Gastroesophageal sphincter (tissue), 4 donors: ENCODE measurements around the gene FGF19. TPM values are rescaled to one million over a fixed set of nuclear protein-coding genes. Genes with fewer than 3 reads are reported as not detected.

Source experiments
- ATAC-seq: fragments of 150-250 bp; one replicate; pipeline ENCODE4 v1.9.1; 2016; ENCODE audit warnings: mild to moderate bottlenecking, moderate library complexity
- H3K27ac ChIP-seq, 4 donors: fragments of 200-600 bp; sonication (generic) in 3 of 4; 1 replicate in 3 of 4; 2 replicates in 1 of 4; pipeline ENCODE4 v1.5.1; 2016 to 2019
- H3K27me3 ChIP-seq: fragments of 200-600 bp; sonication (generic); one replicate; pipeline ENCODE4 v1.5.1; 2019
- H3K36me3 ChIP-seq, 2 donors: fragments of 200-600 bp; sonication (generic); one replicate each; pipeline ENCODE4 v1.5.1; 2019; ENCODE audit warnings: control low read depth in 1 of 2
- H3K4me1 ChIP-seq, 3 donors: fragments of 200-600 bp; sonication (generic); 1 replicate in 2 of 3; 2 replicates in 1 of 3; pipeline ENCODE4 v1.5.1; 2016 to 2019; ENCODE audit warnings: control low read depth in 2 of 3
- H3K4me3 ChIP-seq, 2 donors: fragments of 200-600 bp; sonication (generic); one replicate each; pipeline ENCODE4 v1.5.1; 2019; ENCODE audit warnings: mild to moderate bottlenecking in 1 of 2, moderate library complexity in 1 of 2
- H3K9me3 ChIP-seq, 3 donors: fragments of 200-600 bp; sonication (generic); one replicate each; pipeline ENCODE4 v1.5.1; 2017 to 2019; ENCODE audit warnings: control low read depth in 2 of 3
- EP300 ChIP-seq: sonication (generic); formaldehyde crosslinking; IDR thresholded peaks from one replicate; pipeline ENCODE4 v1.6.1; 2017; ENCODE audit warnings: antibody characterized with exemption, mild to moderate bottlenecking
- POLR2A ChIP-seq, 2 donors: fragments of 450-650 bp; IDR thresholded peaks; one replicate each; pipeline ENCODE4 v1.6.1; 2017; ENCODE audit warnings: antibody characterized with exemption in 2 of 2, mild to moderate bottlenecking in 2 of 2, moderate library complexity in 1 of 2
- POLR2AphosphoS5 ChIP-seq: sonication (generic); formaldehyde crosslinking; IDR thresholded peaks from one replicate; pipeline ENCODE4 v1.6.1; 2017; ENCODE audit warnings: antibody characterized with exemption
- whole genome bisulfite sequencing, 2 donors: methylation state at CpG; one replicate each; pipeline ENCODE4 v1.1.5; 2018; ENCODE audit warnings: low coverage in 1 of 2; 5-methylcytosine and 5-hydroxymethylcytosine counted together
- total RNA-seq, 4 donors: library from RNA; depleted of rRNA; stranded (reverse); fragments of >200 nt; gene quantifications; one replicate each; pipeline ENCODE4 v1.1.0, GENCODE V29; 2016
- TF ChIP-seq, protein P1 (sequence below), 4 experiments: fragments of 200-600 bp in 2 of 4; fragments of 450-650 bp in 2 of 4; sonication (generic) in 1 of 4; IDR thresholded peaks; one replicate each; pipeline ENCODE4 v1.5.1; 2017 to 2019; ENCODE audit warnings: antibody characterized with exemption in 4 of 4, mild to moderate bottlenecking in 2 of 4, moderate library complexity in 2 of 4

The FGF19 gene
- total RNA-seq, 4 donors from 2014 or later = not detected

DNA sequence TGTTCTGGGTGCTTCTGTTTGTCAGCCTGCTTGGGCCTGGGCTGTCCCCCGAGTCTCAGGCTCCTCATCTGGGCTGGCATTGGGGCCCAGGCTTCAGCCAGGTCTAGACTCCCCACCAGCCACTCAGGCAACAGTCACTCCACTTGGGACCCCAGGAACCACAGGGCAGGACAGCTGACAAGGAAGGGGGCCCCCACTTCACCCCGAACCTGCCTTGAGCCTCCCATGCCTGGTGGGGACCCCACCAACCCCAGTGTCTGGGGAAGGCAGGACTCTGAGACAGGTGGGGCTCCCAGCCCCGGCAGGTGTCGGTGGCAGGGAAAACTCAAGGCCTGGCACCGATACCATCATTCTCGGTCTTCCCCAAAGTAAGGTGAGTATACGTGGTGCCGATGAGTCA is 17.0 kb downstream of the FGF19 start:
- no peak for TF ChIP-seq POLR2AphosphoS5
- TF ChIP-seq EP300 = no peak
- no peak for TF ChIP-seq POLR2A (IDR thresholded peaks at IDR 0.05)
- TF ChIP-seq, protein P1, sequence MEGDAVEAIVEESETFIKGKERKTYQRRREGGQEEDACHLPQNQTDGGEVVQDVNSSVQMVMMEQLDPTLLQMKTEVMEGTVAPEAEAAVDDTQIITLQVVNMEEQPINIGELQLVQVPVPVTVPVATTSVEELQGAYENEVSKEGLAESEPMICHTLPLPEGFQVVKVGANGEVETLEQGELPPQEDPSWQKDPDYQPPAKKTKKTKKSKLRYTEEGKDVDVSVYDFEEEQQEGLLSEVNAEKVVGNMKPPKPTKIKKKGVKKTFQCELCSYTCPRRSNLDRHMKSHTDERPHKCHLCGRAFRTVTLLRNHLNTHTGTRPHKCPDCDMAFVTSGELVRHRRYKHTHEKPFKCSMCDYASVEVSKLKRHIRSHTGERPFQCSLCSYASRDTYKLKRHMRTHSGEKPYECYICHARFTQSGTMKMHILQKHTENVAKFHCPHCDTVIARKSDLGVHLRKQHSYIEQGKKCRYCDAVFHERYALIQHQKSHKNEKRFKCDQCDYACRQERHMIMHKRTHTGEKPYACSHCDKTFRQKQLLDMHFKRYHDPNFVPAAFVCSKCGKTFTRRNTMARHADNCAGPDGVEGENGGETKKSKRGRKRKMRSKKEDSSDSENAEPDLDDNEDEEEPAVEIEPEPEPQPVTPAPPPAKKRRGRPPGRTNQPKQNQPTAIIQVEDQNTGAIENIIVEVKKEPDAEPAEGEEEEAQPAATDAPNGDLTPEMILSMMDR (IDR thresholded peaks at IDR 0.05) = no peak
- Histone ChIP-seq H3K27me3 (peaks cover 42% of the 10 kb centered on the region), H3K4me1 (peaks cover 0 to 9% (median 3%) of the 10 kb centered on the region in 3 donors), H3K36me3 (no peaks in the 10 kb centered on the region), H3K9me3 (peaks cover 0 to 10% (median 0%) of the 10 kb centered on the region in 3 donors), H3K27ac (no peak overlapping the region), H3K4me3 (no peak overlapping the region)
- no peak for ATAC-seq
- WGBS, 2 donors = 93% methylated on average over 4 of the region's 8 CpGs; no CpG with 5 or more reads in 1 of the 2 donors

DNA sequence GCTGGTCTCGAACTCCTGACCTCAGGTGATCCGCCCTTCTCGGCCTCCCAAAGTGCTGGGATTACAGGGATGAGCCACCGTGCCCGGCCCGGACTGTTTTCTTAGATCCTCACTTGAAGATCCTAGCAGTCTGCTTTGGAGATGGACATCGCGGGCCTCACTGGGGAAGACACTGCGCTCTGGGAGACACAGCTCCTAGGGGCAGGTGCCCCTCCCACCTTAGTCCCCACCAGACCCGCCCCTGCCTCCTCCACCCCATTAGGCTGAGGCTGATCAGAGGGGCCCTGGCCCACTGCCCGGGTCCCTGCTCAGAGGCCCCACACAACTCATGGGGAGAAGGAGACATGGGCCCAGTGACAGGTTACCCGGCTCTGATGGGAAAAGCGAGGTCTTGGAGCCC is 17.4 kb downstream of the FGF19 start:
- H3K27me3 ChIP-seq = peaks cover 38% of the 10 kb centered on the region
- ATAC-seq = no peak
- 80% methylated on average over 6 of the region's 13 CpGs; no CpG with 5 or more reads in 1 of the 2 donors for WGBS, 2 donors
- peaks cover 0 to 9% (median 3%) of the 10 kb centered on the region in 3 donors for H3K4me1 ChIP-seq
- no peak overlapping the region for H3K4me3 ChIP-seq
- no peaks in the 10 kb centered on the region for H3K36me3 ChIP-seq
- H3K9me3 ChIP-seq = peaks cover 0 to 6% (median 0%) of the 10 kb centered on the region in 3 donors
- no peak overlapping the region for H3K27ac ChIP-seq
- no peak for TF ChIP-seq POLR2AphosphoS5
- TF ChIP-seq, protein P1 (IDR thresholded peaks at IDR 0.05) = no peak
- TF ChIP-seq POLR2A (IDR thresholded peaks at IDR 0.05) = no peak
- TF ChIP-seq EP300 = no peak

DNA sequence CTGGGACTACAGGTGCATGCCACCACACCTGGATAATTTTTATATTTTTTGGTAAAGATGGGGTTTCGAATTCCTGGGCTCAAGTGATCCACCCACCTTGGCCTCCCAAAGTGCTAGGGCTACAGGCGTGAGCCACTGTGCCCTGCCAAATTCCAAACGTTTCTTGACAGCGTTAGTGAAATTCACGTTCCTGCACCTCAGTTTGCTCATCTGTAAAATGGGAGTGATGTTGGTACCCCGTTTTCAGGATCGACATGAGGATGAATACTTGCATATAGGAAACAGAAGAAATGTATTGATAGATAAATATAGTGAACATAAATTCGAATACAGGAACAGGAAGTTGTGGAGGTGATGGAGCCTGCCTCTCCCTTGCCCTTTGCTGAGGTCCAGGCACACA is 18.5 kb downstream of the FGF19 start:
- Histone ChIP-seq H3K27me3 (peaks cover 29% of the 10 kb centered on the region), H3K27ac (no peak overlapping the region), H3K9me3 (peaks cover 0 to 4% (median 0%) of the 10 kb centered on the region in 3 donors), H3K4me1 (peaks cover 0 to 9% (median 3%) of the 10 kb centered on the region in 3 donors), H3K36me3 (no peaks in the 10 kb centered on the region), H3K4me3 (no peak overlapping the region)
- no peak for ATAC-seq
- TF ChIP-seq POLR2A (IDR thresholded peaks at IDR 0.05) = no peak
- TF ChIP-seq, protein P1 (IDR thresholded peaks at IDR 0.05) = no peak
- no peak for TF ChIP-seq EP300
- no peak for TF ChIP-seq POLR2AphosphoS5
- 51 to 68% methylated on average over 3 to 8 of the region's 8 CpGs for WGBS, 2 donors

DNA sequence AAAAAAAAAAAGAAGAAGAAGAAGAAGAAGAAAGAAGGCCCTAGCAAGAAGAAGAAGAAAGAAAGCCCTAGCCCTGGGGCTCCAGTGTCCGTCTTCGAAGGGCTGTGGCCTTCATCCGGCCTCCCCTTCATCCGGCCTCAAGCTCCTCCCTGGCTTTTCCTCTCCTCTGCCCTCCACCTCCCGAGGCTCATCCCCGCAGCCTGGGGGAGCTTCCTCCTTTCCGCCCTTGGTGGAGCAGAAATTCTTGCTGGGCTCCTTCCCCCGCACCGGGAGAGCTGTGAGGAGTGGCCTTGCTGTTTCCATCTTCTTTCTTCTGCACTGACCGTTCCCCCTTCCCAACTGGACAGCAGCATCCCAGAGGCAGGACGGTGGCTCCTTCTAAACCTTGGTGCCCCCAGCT is 19.2 kb downstream of the FGF19 start:
- H3K36me3 ChIP-seq = no peaks in the 10 kb centered on the region
- no peak overlapping the region for H3K4me3 ChIP-seq
- no peak for TF ChIP-seq POLR2A (IDR thresholded peaks at IDR 0.05)
- no peak for TF ChIP-seq POLR2AphosphoS5
- TF ChIP-seq, protein P1 (IDR thresholded peaks at IDR 0.05) = no peak
- no peak for TF ChIP-seq EP300
- peaks cover 0 to 4% (median 0%) of the 10 kb centered on the region in 3 donors for H3K9me3 ChIP-seq
- peaks cover 0 to 9% (median 3%) of the 10 kb centered on the region in 3 donors for H3K4me1 ChIP-seq
- WGBS, 2 donors = 68 to 70% methylated on average over 6 of the region's 11 CpGs
- no peak for ATAC-seq
- peaks cover 25% of the 10 kb centered on the region for H3K27me3 ChIP-seq
- H3K27ac ChIP-seq = no peak overlapping the region

DNA sequence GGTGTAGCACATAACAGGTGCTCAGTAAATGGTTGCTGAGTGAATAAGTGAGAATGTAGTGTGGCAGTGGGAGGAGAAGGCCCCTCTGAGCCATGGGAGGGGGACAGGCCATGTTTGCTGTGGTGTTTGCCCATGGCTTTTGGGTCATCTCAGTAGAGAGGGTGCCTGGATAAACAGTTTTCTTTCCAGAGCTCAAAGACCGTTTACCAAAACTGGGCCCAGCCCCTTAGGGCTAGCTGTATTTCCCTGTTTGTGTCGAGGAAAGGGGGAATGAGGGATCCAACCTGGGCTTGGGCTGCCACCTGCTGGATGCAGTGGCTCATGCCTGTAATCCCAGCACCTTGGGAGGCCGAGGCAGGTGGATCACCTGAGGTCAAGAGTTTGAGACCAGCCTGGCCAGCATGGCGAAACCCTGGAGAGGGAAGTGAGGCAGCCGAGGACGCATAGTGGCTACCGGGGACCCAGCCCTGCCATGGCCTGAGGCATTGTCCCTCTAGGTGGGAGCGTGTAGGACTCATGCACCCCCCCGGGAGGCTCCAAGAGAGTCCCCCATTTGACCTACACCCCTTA is 20.0 kb downstream of the FGF19 start:
- no peak for ATAC-seq
- WGBS, 2 donors = 20 to 40% methylated on average over 1 of the region's 9 CpGs
- Histone ChIP-seq H3K27me3 (peaks cover 25% of the 10 kb centered on the region), H3K4me1 (peaks cover 0 to 9% (median 3%) of the 10 kb centered on the region in 3 donors), H3K36me3 (no peaks in the 10 kb centered on the region), H3K4me3 (no peak overlapping the region), H3K27ac (no peak overlapping the region), H3K9me3 (peaks cover 0 to 4% (median 0%) of the 10 kb centered on the region in 3 donors)
- TF ChIP-seq POLR2AphosphoS5 = no peak
- TF ChIP-seq POLR2A (IDR thresholded peaks at IDR 0.05) = no peak
- TF ChIP-seq EP300 = no peak
- TF ChIP-seq, protein P1 (IDR thresholded peaks at IDR 0.05) = no peak
